Neural cell (in vitro differentiated cells): ENCODE measurements around the gene SCART1.
"Not testable (repeated sequence)": the region's sequence is repeated elsewhere in the genome, so short reads cannot be mapped to it uniquely, and the experiment has no call there.

Experiments used
- CTCF ChIP-seq: fragments of 450-650 bp; IDR thresholded peaks from 2 replicates; pipeline ENCODE4 v1.5.1; 2014; ENCODE audit warnings: antibody characterized with exemption, mild to moderate bottlenecking, moderate library complexity; ENCODE audit not compliant: poor library complexity, severe bottlenecking
- EP300 ChIP-seq: fragments of 450-650 bp; conservative IDR thresholded peaks from 2 replicates; pipeline ENCODE4 v1.6.1; 2014; ENCODE audit warnings: antibody characterized with exemption, mild to moderate bottlenecking, moderate library complexity; ENCODE audit not compliant: poor library complexity, severe bottlenecking
- EZH2 ChIP-seq: fragments of 200-600, 300-800 bp; shearing (Covaris generic), sonication (generic); IDR thresholded peaks from 2 replicates; pipeline ENCODE4 v1.6.1; 2014; ENCODE audit warnings: antibody characterized with exemption, low read length, borderline replicate concordance, mild to moderate bottlenecking; ENCODE audit not compliant: insufficient read depth, poor library complexity, severe bottlenecking
- MXI1 ChIP-seq: fragments of 450-650 bp; conservative IDR thresholded peaks from 2 replicates; pipeline ENCODE4 v1.6.1; 2014; ENCODE audit warnings: antibody characterized with exemption, mild to moderate bottlenecking; ENCODE audit not compliant: poor library complexity, severe bottlenecking
- POLR2AphosphoS5 ChIP-seq: IDR thresholded peaks from 2 replicates; pipeline ENCODE4 v1.6.1; 2012
- RAD21 ChIP-seq: fragments of 450-650 bp; conservative IDR thresholded peaks from 2 replicates; pipeline ENCODE4 v1.6.1; 2014; ENCODE audit warnings: antibody characterized with exemption, mild to moderate bottlenecking, moderate library complexity
- TAF1 ChIP-seq: IDR thresholded peaks from 2 replicates; pipeline ENCODE4 v1.6.1; 2012; ENCODE audit warnings: low read depth

GRCh38 chr10:133493562-133493961 is 39.8 kb downstream of the SCART1 start:
- TF ChIP-seq CTCF, POLR2AphosphoS5, EZH2, TAF1, MXI1, EP300, RAD21: not testable (repeated sequence)
